Naive B cell (primary cell): ENCODE results near the gene OGDH. TPM values are rescaled to one million over a fixed set of nuclear protein-coding genes. Genes with fewer than 3 reads are reported as not detected.

Experiments
- ATAC-seq, 2 donors: fragments of 150-1000 bp; cut with Tn5 transposase; 2 replicates each; pipeline ENCODE4 v1.10.0; 2021; ENCODE audit warnings: low read depth in 2 of 2, mild to moderate bottlenecking in 2 of 2, moderate library complexity in 2 of 2
- DNase-seq: peaks from one replicate; pipeline ENCODE4 v3.0.0; 2022
- H3K27ac Mint-ChIP-seq, 6 donors: one replicate each; pipeline ENCODE4 v1.8.0; 2020 to 2022; ENCODE audit warnings: mild to moderate bottlenecking in 6 of 6, mixed read lengths in 6 of 6, moderate library complexity in 5 of 6, inconsistent platforms in 2 of 6
- H3K27me3 Mint-ChIP-seq, 3 donors: one replicate each; pipeline ENCODE4 v1.8.0; 2021 to 2022; ENCODE audit warnings: mixed read lengths in 3 of 3, mild to moderate bottlenecking in 1 of 3
- H3K36me3 Mint-ChIP-seq, 2 donors: one replicate each; pipeline ENCODE4 v1.8.0; 2020 to 2022; ENCODE audit warnings: mixed read lengths in 2 of 2, inconsistent platforms in 1 of 2, mild to moderate bottlenecking in 1 of 2
- H3K4me1 Mint-ChIP-seq, 3 donors: one replicate each; pipeline ENCODE4 v1.8.0; 2020 to 2022; ENCODE audit warnings: mixed read lengths in 3 of 3, inconsistent platforms in 1 of 3, mild to moderate bottlenecking in 1 of 3, moderate library complexity in 1 of 3
- H3K4me3 Mint-ChIP-seq, 8 donors: one replicate each; pipeline ENCODE4 v1.8.0; 2020 to 2022; ENCODE audit warnings: mild to moderate bottlenecking in 8 of 8, mixed read lengths in 8 of 8, moderate library complexity in 8 of 8, inconsistent platforms in 2 of 8
- H3K9me3 Mint-ChIP-seq, 7 donors: one replicate each; pipeline ENCODE4 v1.8.0; 2020 to 2022; ENCODE audit warnings: mixed read lengths in 7 of 7, mild to moderate bottlenecking in 5 of 7, inconsistent platforms in 2 of 7, moderate library complexity in 1 of 7
- polyA plus RNA-seq, 6 donors: library from polyadenylated mRNA; unstranded; fragments of 300-500 nt; fragmentation: Illumina TruSeq; gene quantifications; one replicate each; pipeline ENCODE4 v1.2.3, GENCODE V29; 2021; ENCODE audit warnings: low read depth in 6 of 6

OGDH gene
- polyA plus RNA-seq, 6 donors from 2014 or later, result 9.5 to 21.6 (median 20.1) TPM

- H3K4me3 Mint-ChIP-seq, result peak overlapping the region in 3 of 8 donors; percentile 60 to 69 (median 69)
- H3K9me3 Mint-ChIP-seq, result no peaks in the 10 kb centered on the region
- peaks cover 43 to 67% (median 60%) of the 10 kb centered on the region in 3 donors for H3K4me1 Mint-ChIP-seq
- H3K27me3 Mint-ChIP-seq, result no peaks in the 10 kb centered on the region
- peak overlapping the region in 4 of 6 donors; percentile 75 to 99 (median 84) for H3K27ac Mint-ChIP-seq
- peaks cover 0 to 3% of the 10 kb centered on the region in 2 donors for H3K36me3 Mint-ChIP-seq
- no peak for DNase-seq
- ATAC-seq, result no peak
Observed at GRCh38 chr7:44630792-44631457, 24.5 kb downstream of the OGDH start.

GRCh38 chr7:44631458-44632115, 25.2 kb downstream of the OGDH start:
- Mint-ChIP-seq H3K27ac (peak overlapping the region; percentile 44 to 99 (median 85)), H3K4me1 (peaks cover 43 to 70% (median 66%) of the 10 kb centered on the region in 3 donors), H3K36me3 (peaks cover 0 to 3% of the 10 kb centered on the region in 2 donors), H3K27me3 (no peaks in the 10 kb centered on the region), H3K4me3 (peak overlapping the region in 3 of 8 donors; percentile 43 to 70 (median 69)), H3K9me3 (no peaks in the 10 kb centered on the region)
- DNase-seq (no peak), ATAC-seq (no peak)

- ATAC-seq, result no peak
- H3K9me3 Mint-ChIP-seq, result no peaks in the 10 kb centered on the region
- H3K27ac Mint-ChIP-seq, result peak overlapping the region in 5 of 6 donors; percentile 44 to 99 (median 88)
- H3K36me3 Mint-ChIP-seq, result peaks cover 0 to 3% of the 10 kb centered on the region in 2 donors
- peaks cover 46 to 74% (median 70%) of the 10 kb centered on the region in 3 donors for H3K4me1 Mint-ChIP-seq
- DNase-seq, result no peak
- no peaks in the 10 kb centered on the region for H3K27me3 Mint-ChIP-seq
- peak overlapping the region in 3 of 8 donors; percentile 43 to 70 (median 69) for H3K4me3 Mint-ChIP-seq
Observed at GRCh38 chr7:44632196-44632595, 25.8 kb downstream of the OGDH start.

- ATAC-seq (peak; percentile 77 to 84), DNase-seq (peak; percentile 57)
- Mint-ChIP-seq H3K27ac (peak overlapping the region; percentile 94 to 99 (median 97)), H3K9me3 (no peaks in the 10 kb centered on the region), H3K4me3 (peak overlapping the region in 7 of 8 donors; percentile 9 to 71 (median 21)), H3K4me1 (peaks cover 56 to 86% (median 79%) of the 10 kb centered on the region in 3 donors), H3K36me3 (peaks cover 0 to 3% of the 10 kb centered on the region in 2 donors), H3K27me3 (no peaks in the 10 kb centered on the region)
Observed at GRCh38 chr7:44633254-44634186, 27.1 kb downstream of the OGDH start.

GRCh38 chr7:44634187-44634838, 27.9 kb downstream of the OGDH start:
- DNase-seq, result no peak
- H3K27ac Mint-ChIP-seq, result peak overlapping the region in 5 of 6 donors; percentile 94 to 99 (median 98)
- H3K4me3 Mint-ChIP-seq, result peak overlapping the region in 2 of 8 donors; percentile 21 to 44
- H3K36me3 Mint-ChIP-seq, result no peaks in the 10 kb centered on the region
- peaks cover 57 to 87% (median 79%) of the 10 kb centered on the region in 3 donors for H3K4me1 Mint-ChIP-seq
- H3K27me3 Mint-ChIP-seq, result no peaks in the 10 kb centered on the region
- ATAC-seq, result no peak
- peaks cover 0 to 2% (median 0%) of the 10 kb centered on the region in 7 donors for H3K9me3 Mint-ChIP-seq

GRCh38 chr7:44634839-44635591, 28.6 kb downstream of the OGDH start:
- H3K27me3 Mint-ChIP-seq, result no peaks in the 10 kb centered on the region
- H3K9me3 Mint-ChIP-seq, result peaks cover 0 to 2% (median 0%) of the 10 kb centered on the region in 7 donors
- H3K4me3 Mint-ChIP-seq, result peak overlapping the region in 2 of 8 donors; percentile 33 to 44
- no peaks in the 10 kb centered on the region for H3K36me3 Mint-ChIP-seq
- ATAC-seq, result no peak
- peak overlapping the region; percentile 39 to 99 (median 88) for H3K27ac Mint-ChIP-seq
- H3K4me1 Mint-ChIP-seq, result peaks cover 55 to 87% (median 81%) of the 10 kb centered on the region in 3 donors
- DNase-seq, result no peak

- Mint-ChIP-seq H3K4me3 (no peak overlapping the region), H3K36me3 (no peaks in the 10 kb centered on the region), H3K27me3 (no peaks in the 10 kb centered on the region), H3K9me3 (peaks cover 0 to 2% (median 0%) of the 10 kb centered on the region in 7 donors), H3K27ac (peak overlapping the region; percentile 26 to 99 (median 62)), H3K4me1 (peaks cover 47 to 83% (median 78%) of the 10 kb centered on the region in 3 donors)
- DNase-seq, result no peak
- no peak for ATAC-seq
Observed at GRCh38 chr7:44636041-44636584, 29.7 kb downstream of the OGDH start.

- no peaks in the 10 kb centered on the region for H3K27me3 Mint-ChIP-seq
- no peaks in the 10 kb centered on the region for H3K36me3 Mint-ChIP-seq
- H3K4me3 Mint-ChIP-seq, result no peak overlapping the region
- peaks cover 39 to 77% (median 70%) of the 10 kb centered on the region in 3 donors for H3K4me1 Mint-ChIP-seq
- H3K27ac Mint-ChIP-seq, result peak overlapping the region; percentile 0 to 99 (median 72)
- ATAC-seq (no peak), DNase-seq (no peak)
- peaks cover 0 to 2% (median 0%) of the 10 kb centered on the region in 7 donors for H3K9me3 Mint-ChIP-seq
Observed at GRCh38 chr7:44636926-44637325, 30.5 kb downstream of the OGDH start.

GRCh38 chr7:44637788-44638594, 31.6 kb downstream of the OGDH start:
- no peaks in the 10 kb centered on the region for H3K36me3 Mint-ChIP-seq
- peaks cover 0 to 2% (median 0%) of the 10 kb centered on the region in 7 donors for H3K9me3 Mint-ChIP-seq
- H3K27ac Mint-ChIP-seq, result peak overlapping the region; percentile 56 to 99 (median 93)
- ATAC-seq (peak; percentile 24 to 40), DNase-seq (peak; percentile 19)
- H3K27me3 Mint-ChIP-seq, result no peaks in the 10 kb centered on the region
- peak overlapping the region in 5 of 8 donors; percentile 13 to 86 (median 62) for H3K4me3 Mint-ChIP-seq
- peaks cover 37 to 66% (median 61%) of the 10 kb centered on the region in 3 donors for H3K4me1 Mint-ChIP-seq

GRCh38 chr7:44638611-44639557, 32.5 kb downstream of the OGDH start:
- H3K4me3 Mint-ChIP-seq, result peak overlapping the region in 6 of 8 donors; percentile 10 to 86 (median 66)
- H3K36me3 Mint-ChIP-seq, result no peaks in the 10 kb centered on the region
- H3K27me3 Mint-ChIP-seq, result no peaks in the 10 kb centered on the region
- ATAC-seq (peak; percentile 82 to 83), DNase-seq (peak; percentile 33)
- peaks cover 31 to 57% (median 52%) of the 10 kb centered on the region in 3 donors for H3K4me1 Mint-ChIP-seq
- H3K27ac Mint-ChIP-seq, result peak overlapping the region; percentile 79 to 99 (median 95)
- H3K9me3 Mint-ChIP-seq, result peaks cover 0 to 2% (median 0%) of the 10 kb centered on the region in 7 donors
